COLO829 (cell line): ENCODE measurements around the gene MBIP.

Experiments
- DNase-seq: peaks from one replicate; pipeline ENCODE4 v3.0.0; 2012; ENCODE audit warnings: low spot score

MBIP gene

DNA sequence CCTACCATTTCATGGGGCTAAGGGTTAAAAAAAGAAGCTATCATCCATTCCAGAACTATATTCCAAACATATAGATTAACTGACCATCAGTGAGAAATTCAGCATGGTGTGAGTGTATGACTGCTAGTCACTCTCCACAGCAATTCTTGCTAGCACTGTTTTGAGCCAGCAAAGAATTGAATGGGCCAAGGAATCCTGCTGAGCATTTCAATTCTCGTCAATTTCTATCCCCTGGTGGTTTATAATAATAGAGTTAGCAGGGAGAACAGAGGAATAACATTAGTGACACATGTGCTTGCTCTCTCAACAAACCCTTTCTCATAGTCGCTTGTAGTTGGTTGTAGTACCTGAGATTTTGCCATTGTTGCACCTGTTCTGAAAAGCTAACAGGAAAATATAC, 7.2 kb downstream of the MBIP start:
- no peak for DNase-seq

DNA sequence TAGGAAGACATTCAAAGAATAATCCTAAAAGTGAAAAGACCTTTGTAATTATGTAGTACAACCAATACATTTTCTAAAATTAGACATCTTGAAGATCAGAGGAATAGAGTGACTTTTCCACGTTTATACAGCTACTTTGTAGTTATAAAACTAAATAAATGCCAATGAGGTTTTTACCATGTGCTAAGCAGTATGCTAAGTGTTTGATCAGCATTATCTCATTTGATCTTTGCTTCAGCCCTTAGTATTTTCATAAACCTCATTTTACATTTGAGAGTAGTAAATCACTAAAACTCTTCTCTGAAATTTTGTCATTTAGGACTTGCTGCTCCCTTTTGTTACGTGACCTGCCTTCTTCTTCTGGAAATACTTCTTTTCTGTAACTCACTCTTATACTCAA, 13.6 kb downstream of the MBIP start:
- no peak for DNase-seq

DNA sequence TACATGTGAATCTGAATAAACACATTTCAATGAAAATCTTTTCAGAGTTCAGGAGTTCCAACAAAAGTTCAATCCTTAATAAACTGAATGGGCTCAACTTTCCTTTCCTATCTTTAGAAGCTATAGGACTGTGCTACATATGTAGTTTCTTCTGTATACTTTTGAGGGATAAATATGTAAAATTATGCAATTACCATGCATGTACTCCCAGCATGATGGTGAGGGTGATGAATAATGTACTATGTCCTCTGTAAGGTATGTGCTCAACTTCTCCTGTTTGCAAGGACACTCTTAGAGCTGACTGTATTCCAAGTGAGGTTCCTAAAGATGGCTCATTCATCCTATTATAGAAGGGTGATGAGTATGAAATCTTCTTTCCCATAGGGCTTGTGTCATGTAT, 15.5 kb downstream of the MBIP start:
- no peak for DNase-seq

DNA sequence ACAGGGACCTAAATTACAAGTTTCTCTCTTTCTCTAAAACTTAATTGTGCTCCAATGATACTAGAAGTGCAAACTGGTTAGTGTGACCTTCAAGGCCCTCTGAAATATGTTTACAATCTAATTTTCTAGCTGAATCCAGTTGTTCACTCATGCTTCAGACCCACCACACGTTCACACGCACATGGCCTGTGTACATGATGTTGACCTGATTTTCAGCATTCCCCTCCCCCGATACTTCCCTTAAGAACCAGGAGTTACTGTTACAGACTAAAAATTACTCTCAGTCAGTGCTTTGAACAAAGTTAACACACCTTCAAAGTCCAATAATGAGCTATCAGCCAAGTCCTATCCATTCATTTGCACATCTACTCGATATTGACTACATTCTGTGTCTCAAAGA, 16.5 kb downstream of the MBIP start:
- no peak for DNase-seq

DNA sequence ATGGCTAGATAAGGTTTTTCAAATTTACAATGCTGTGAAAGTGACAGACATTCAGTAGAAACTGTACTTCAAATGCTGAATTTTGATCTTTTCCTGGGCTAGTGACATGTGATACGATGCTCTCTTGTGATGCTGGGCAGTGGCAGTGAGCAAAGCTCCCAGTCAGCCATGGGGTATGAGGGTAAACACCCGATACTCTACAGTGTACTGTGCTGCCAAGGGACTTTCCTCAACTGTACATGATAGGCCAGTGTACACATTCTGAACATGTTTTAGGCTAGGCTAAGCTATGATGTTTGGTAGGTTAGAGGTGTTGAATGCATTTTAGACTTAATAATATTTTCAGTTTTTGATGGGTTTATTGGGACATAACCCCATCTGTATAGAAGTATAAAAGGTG, 17.6 kb downstream of the MBIP start:
- no peak for DNase-seq

DNA sequence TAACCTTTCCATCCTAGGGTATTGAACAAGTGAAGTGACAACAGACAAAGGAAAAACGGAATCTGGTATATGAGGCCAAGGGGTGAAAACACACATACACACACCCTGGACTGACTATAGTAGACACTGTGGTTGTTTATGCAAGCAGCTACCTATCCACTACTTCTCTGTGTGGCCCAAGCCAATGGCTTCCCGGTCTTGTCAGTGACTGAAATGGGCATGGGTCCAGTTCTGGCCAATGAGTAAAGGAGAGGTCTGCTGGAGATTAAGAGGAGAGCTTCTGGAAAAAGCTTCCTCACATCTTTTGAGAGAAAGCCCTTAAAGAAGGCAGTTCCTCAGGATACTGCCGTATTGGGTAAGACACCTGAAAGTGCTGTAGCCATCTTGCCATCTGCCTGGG, 19.3 kb downstream of the MBIP start:
- DNase-seq, result no peak

DNA sequence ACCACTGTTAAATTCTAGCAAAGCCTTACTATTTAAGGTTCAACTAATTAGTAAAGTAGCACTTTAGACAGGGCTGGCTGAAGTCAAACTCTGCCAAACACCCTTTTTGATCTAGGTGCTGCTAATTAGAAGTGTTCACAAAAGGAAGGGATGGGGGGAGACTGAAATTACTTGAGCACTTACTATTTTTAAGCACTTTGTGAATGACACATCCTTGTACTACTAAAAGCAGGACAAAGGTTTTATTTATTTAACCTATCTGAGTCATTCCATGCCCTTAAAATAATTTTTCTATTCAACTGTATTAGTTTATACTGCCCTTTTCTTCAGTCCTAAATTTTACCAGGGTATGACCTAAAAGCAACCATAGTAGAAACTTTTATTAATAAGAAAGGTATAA, 20.1 kb downstream of the MBIP start:
- DNase-seq, result peak; percentile 19

DNA sequence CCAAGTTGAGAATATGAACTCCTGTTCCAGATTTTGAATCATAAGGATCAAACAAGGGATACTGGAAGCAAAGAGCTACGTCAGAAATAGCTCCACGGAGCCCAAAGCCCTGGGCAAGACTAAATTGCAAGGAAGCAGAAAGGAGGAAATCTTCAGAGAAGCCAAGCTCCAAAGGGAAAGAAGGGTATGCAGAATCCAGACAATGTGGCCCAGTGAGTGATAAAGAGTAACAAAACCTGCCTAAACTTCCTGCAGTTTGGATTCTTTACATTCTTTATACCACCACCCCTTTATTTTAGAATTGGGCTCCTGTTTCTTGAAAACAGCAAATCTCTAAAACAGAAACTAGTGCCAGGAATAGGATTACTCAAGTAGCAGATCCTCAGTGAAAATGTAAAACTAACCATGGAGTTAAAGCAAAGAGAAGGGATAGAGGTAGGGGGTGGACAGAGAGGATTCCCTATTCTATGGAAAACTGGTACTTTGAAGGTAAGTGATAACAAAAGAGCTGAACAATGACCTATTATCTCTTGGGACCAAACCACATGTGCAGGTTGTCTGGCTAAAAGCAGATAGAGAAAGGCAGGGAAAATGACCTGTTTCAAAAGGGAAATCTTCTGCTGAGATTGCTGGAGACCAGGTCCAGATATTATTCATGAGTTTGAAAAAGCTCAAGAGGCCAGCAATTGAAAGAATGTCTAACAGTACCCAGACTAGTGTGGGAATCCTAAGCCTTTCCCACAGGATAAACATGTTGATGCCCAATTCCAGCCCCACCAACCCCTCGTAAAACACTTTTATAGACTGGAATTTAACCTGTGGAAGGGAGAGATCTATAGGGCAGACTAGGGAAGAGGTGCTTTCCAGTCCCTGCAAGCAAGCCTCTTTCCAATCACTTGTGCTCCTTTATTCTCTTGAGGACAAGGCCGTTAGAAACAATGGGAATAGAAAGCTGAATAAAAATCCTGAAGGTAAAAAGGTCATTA, 24.5 kb downstream of the MBIP start:
- DNase-seq, result no peak

DNA sequence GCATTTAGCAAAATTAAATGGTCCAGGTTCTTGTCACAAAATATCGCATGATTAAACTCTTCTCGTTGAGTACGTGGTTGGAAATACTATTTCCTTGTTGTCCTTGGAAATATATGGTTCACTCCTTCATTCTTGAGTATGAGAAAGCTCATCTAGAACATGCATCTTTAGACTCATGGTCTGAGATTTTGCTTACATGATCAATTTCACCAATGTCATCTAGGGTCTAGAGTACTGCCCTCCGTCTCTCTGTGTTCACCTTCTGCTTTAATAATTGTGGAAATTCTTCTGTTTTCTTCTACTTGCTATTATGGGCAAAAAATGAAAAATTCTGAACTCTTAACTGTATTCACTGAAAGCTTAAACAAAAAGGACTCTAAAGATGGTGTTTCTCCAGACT, 25.9 kb downstream of the MBIP start:
- DNase-seq, result no peak

DNA sequence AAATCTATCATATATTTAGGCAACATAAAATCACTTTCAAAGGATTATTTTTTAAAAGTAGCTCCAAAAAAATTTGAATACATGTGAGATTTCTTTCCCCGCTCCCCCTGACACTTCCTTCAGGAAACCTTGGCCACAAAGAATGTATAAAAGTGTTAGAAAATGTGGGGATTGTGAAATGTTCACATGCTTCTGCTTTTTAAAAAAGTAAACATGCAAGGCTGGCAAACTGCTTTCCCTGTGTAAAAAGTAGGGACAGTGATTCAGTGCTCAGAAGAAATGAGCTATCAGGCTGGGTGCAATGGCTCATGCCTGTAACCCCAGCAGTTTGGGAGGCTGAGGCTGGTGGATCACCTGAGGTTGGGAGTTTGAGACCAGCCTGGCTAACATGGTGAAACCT, 26.6 kb downstream of the MBIP start:
- DNase-seq, result no peak

DNA sequence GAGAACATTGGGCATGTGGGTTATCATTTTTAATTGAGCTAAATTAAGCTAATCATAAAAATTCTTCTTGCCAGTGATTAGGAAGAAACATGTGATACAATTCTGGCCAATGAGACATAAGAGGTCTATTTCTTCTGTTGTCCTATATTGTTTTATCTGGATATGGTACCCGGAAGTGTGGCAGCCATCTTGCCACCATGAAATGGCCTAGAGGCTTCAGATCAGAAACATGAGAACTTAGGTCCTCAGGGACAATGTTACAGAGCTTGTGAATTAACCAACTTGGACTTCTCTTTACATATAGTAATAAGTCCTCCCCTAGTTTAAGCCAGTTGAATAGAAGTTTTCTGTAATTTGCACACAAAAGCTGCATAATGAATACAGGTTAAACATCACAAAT, 30.5 kb downstream of the MBIP start:
- DNase-seq, result no peak

DNA sequence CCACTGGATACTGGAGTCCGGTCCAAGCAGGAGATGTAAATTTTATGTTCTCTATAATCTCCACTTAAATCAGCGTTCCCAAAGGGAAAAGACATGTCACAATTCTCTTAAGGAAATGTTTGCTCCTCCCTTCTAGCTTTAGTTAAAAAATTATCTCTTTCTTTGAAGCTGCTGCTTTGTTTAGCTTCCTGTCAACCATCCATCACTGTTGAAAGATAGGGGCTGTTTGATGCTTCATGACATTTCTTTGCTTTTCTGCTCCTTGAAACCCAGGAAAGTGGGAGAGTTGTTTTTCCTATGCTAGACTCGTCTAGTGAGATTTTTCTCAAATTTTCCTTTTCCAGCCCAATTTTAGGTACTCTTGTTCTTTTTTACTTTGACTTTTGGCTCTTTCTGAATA, 31.9 kb downstream of the MBIP start:
- no peak for DNase-seq

DNA sequence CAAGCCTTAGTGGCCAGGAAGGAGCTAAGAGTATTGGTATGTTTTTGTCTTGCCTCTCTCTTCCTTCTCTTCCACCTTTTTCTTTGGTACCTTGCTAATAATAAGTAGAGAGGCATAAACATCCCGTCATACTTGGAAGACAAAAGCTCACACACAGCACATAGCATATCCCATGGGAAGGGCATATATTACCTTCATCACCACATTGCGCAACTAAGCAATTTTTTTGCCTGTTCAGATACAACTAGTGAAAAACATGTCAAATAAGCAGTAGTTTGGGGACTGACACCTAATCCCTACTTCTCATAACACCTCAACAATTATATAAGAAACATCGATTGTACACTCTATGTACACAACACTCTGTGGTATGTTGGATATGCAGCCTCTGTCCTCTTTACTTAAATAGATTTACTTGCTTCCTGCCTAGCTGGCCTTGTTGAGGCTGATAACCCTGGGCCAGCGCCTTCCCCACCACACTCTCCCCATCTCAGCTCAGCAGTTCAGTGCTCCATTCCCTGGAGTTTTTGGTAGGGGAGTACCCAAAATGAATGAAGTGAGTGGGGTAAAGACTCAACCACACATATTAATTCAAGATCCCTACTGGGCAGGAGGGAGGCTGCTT, 35.4 kb downstream of the MBIP start:
- DNase-seq, result no peak

DNA sequence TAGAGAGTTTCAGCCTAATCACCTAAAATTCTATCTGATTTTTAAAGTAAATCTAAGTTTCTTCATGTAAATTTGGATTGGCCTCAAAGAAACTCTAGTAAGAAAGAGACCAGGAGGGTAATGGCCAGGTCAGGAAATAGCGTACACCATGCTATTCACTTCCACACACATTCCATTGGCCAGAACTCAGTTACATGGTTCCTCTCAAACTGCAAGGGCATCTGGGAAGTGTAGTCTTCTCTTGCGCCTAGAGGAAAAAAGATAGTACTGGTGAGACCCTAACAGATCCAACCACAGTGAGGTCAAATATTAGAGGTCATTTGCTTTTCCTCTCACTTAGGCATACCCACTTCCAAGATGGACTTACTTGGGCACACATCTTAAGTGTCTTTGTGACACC, 39.1 kb downstream of the MBIP start:
- DNase-seq, result no peak

DNA sequence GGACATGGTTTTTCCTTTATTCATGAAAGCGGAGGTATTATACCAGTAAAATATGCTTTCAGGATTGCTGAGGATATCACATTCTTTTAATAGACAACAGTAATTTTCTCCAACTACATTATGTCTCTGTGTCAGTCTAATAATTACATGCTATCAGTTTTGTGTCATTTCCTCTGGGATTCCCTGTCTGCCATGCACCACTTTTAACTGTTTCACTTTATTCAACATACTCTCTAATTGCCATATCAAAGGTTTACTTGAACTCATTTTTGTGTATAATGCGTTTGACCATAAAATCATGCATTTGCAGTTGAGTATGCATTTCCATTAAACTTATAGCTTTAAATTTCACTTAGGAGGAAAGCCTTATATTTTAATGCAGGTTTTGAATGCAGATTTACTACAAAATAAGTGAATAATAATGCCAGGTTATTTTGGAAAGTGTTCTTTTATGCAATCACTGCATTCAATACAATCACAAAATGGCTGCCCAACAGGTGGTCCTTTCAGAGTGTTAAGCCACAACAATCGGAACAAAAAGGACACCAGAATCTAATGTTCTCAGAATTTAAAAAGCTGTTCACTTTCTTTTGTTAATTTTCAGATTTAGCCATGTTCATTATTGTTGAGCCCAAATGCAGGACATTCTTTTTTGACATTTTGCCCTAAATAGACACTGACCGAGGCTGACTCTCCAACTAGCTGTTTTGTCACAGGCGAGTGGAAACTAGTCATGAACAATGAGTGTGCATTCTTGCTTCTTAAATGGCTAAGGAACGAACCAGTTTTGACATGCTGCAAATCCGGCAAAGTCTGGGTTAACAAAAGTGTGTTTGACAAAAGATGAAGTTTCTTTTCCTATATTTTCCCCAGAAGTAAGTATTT, 40.9 kb downstream of the MBIP start:
- DNase-seq, result no peak

DNA sequence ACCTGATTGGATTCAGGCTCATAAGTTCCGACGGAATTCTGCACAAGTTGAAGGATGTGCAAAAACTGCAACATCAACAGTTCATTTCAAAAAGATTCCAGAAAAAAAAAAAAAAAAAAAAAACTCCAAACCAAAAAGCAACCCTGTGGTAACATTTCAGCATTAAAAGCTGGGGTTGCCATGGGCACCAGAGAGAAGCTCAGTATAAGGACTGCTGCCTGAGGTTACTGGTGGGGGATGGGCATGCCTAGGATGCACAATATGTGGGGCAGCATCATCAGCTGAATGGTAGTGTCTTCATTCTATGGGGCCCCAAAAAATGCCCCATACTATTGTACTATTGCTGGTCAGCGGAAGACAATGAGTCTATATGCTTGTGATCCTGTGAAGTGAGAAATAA, 44.7 kb downstream of the MBIP start:
- DNase-seq, result no peak

DNA sequence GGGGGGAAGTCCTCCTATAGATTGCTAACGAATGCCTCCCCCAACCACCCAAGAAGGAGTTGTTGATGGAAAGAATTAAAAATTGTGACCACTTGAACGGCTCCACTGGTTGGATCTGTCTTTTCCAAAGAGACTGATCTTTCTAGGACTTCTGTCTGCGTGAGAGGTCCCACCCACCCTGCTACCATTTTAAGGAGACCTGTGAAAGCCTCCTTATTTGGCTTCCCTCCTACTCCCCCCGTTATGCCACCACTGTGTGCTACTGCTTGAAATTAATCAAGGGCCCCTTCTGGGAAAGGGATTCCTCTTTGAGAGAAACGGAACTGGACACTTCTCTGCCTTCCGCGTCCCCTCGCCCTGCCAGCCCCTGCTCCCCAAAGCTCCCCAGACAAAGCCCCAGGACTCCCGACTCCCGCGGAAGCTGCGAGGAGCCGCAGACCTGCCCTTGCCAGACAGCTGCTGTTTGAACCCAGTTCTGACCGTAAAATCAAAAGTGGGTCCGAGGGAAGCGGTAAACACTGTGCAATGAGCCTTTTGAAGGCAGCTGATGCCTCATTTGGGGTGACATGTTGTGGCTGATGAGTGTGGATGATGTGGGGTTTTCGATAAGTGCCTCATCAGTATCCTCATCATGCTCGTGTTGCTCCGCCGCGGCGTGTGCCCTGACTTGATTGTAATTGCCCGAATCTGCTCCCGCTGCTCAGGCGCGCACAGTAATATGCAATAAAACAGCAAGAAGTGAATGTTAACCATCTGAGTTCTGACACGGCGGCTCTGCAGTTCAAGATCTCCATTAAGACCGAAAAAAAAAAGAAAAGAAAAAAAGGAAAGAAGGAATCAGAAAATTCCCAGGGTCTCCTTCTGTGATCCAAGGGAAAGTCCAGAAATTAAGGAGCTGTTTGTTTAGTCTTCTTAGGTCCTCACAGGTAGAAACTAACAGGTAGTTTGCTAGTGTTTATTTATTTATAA, 48.2 kb downstream of the MBIP start:
- DNase-seq, result no peak

DNA sequence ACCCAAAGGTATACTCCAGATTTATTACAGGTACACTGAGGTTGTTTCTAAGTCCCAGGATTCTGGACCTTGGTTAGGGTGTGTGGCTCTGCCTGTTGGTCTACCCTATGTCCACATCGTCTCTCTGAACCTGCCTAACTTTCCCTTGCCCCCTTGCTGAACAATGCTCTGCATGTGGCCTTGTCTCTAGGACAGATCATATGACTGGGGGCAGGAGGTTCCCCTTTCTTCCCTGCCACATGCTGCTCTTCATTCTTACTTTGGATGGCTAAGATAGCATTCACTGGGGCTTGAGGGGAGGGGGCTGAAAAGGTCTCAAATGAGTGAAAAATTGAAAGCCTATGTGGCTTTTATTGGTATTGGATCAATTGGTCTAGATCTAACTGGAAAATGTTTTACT, 49.2 kb downstream of the MBIP start:
- no peak for DNase-seq

DNA sequence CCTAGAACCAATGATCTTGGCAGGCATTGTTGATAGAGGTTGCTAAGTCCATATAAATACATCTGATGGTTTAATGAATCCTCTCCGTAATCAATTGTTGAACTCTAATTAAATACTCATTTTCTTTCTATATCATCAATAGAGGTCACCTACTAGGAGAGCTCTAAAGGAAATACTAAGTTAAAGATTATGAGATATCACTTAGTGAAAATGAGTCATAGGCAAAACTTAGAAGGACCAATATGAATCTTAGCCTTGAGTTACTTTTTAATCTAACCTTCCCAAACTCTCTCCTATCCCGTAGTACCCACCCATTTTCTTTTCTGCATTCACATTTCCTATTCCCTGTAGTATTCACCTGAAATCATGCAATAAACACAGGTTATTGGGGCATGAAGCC, 50.2 kb downstream of the MBIP start:
- DNase-seq, result no peak

DNA sequence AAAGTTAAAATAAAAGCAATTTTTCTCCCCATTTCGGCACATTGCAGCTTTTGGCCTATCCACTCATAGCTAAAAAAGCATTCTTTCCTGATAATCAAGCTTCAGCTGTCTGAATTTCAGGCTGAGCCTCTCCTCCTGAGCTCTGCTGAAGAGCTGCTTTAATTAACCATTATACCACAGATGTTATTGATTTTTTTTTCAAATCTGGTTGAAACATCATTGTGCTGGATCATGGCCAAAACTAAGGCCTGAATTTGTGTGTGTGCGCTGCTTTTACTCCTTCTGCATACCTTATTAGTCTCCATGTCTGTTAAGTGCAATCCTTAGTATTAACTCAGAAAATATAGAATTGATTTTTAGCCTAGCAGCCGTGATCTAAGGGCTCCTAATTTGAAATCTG, 52.3 kb downstream of the MBIP start:
- no peak for DNase-seq

DNA sequence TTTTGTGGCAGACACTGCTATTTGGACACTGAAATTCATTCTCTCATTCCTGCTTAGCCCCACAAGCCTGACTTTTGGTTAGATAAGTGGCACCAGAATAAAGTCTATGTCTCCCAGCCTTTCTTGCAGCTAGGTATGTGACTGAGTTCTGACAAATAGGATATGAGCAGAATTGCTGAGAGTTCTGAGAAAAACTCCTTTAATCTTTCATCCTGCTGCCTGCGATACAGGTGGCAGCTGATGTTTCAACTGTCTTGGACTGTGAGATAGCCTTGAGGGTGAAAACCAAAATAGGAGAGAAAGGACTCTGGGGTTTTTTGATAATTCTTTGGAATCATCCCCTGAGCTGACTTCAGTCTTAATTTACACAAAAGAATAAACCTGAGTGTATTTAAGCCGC, 55.8 kb downstream of the MBIP start:
- DNase-seq, result no peak

DNA sequence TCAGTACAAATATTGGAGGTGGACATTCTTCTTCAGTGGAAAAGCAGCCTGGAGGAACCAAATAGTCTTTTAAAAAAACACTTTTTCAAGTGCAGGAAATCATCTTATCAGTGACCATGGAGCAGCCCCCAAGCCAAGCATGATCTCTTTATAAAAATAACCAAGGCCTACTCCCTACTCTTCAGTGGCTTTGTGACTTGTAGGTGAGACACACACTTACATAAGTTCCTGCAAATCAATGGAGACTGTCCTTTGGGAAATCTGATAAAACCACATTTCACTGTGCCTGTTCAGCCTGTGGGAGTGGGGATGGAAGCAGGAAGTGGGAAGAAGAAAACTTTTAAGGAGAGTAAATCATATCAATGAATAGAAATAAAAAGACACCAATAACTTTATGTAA, 56.3 kb downstream of the MBIP start:
- DNase-seq, result no peak
